Measurements from ENCODE around the gene YAF2.

YAF2 gene

DNA sequence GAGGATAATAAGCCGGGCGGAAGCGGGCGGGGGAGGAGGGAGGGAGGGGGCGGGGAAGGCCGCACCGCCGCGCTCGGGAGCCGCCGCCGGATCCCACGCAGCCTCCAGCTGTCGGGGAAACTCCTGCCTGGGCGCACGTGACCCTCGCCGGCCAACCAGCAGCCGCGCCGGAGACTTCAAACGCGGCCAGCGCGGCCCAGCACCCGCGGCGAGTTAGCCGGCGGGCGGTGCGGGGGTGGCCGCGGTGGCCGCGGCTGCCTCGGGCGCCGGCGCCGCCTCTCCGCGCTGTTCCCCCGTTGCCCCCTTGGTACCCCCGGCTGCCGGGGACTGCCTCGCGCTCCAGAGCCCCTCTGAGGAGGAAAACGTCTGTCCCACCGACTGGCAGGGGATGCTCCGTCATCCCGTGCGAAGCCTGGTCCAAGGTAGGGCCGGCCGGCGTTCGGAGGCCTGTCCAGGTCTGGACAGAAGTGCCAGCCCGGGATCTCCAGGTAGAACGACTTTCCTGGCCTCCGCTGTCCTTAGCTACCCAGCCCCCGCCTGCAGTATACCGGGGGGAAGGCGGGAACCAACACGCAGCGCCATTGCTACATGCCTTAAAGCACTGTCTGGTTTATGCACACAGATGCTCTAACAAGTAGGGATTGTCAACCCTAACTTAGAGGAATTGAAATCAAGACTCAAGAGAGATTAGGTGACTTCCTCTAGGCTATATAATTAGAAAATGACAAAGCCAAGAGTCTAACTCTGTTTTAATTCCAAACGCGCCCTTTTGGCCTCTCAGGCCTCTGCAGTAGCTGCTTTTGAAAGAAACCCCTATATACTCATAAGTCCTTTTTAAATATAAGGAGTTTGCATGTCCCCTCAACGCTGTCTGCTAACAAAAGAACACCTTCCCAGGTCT, at the start of gene YAF2:
TSS of gene YAF2 (minus strand) at position 9 of the 901 bp plus-strand sequence. CDS start 68 bp downstream, outside the sequence.
- H3K36me3 ChIP-seq (ENCODE audit: insufficient read depth, low read length), result no peaks in the 10 kb centered on the region
- H3K9me3 ChIP-seq (ENCODE audit: control insufficient read depth, insufficient read depth, low read length), result no peaks in the 10 kb centered on the region
- H3K4me1 ChIP-seq (ENCODE audit: insufficient read depth, low read length), result no peaks in the 10 kb centered on the region; the same call in 1 of the 2 replicates
- H3K9ac ChIP-seq (ENCODE audit: low read depth, low read length), result peak within 1 kb of the TSS; percentile 78

GRCh38 chr12:42286741-42287140, 48.7 kb upstream of the YAF2 start:
- Histone ChIP-seq H3K9ac (ENCODE audit: low read depth, low read length) (no peak overlapping the region), H3K4me1 (ENCODE audit: insufficient read depth, low read length) (no peaks in the 10 kb centered on the region), H3K36me3 (ENCODE audit: insufficient read depth, low read length) (no peaks in the 10 kb centered on the region), H3K9me3 (ENCODE audit: control insufficient read depth, insufficient read depth, low read length) (no peaks in the 10 kb centered on the region)

GRCh38 chr12:42285431-42285830, 47.4 kb upstream of the YAF2 start:
- Histone ChIP-seq H3K9me3 (ENCODE audit: control insufficient read depth, insufficient read depth, low read length) (no peaks in the 10 kb centered on the region), H3K9ac (ENCODE audit: low read depth, low read length) (no peak overlapping the region), H3K36me3 (ENCODE audit: insufficient read depth, low read length) (no peaks in the 10 kb centered on the region), H3K4me1 (ENCODE audit: insufficient read depth, low read length) (no peaks in the 10 kb centered on the region)

- Histone ChIP-seq H3K9ac (ENCODE audit: low read depth, low read length) (no peak overlapping the region), H3K9me3 (ENCODE audit: control insufficient read depth, insufficient read depth, low read length) (no peaks in the 10 kb centered on the region), H3K4me1 (ENCODE audit: insufficient read depth, low read length) (no peaks in the 10 kb centered on the region), H3K36me3 (ENCODE audit: insufficient read depth, low read length) (no peaks in the 10 kb centered on the region)
Measured at GRCh38 chr12:42284876-42285275, 46.8 kb upstream of the YAF2 start.

- Histone ChIP-seq H3K9me3 (ENCODE audit: control insufficient read depth, insufficient read depth, low read length) (no peaks in the 10 kb centered on the region), H3K4me1 (ENCODE audit: insufficient read depth, low read length) (no peaks in the 10 kb centered on the region), H3K9ac (ENCODE audit: low read depth, low read length) (no peak overlapping the region), H3K36me3 (ENCODE audit: insufficient read depth, low read length) (no peaks in the 10 kb centered on the region)
Measured at GRCh38 chr12:42284157-42284556, 46.1 kb upstream of the YAF2 start.

DNA sequence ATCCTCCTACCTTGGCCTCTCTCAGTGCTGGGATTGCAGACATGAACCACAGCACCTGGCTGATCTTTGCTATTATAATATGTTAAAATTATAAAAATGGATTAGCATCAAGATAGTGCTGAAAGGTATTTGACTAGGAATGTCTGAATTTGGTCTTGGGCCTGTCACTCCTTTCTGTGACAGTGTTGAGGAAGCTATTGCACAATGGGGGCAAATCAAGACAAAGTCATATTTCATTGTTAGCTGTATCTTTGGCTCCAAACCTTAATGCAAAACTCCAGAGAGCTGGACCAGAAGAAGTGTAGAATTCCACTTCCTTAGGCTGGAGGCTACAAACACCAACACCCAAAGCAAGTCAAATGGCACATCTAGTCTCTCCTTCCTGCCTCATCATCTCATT, 45.7 kb upstream of the YAF2 start:
- Histone ChIP-seq H3K9me3 (ENCODE audit: control insufficient read depth, insufficient read depth, low read length) (no peaks in the 10 kb centered on the region), H3K36me3 (ENCODE audit: insufficient read depth, low read length) (no peaks in the 10 kb centered on the region), H3K9ac (ENCODE audit: low read depth, low read length) (no peak overlapping the region), H3K4me1 (ENCODE audit: insufficient read depth, low read length) (no peaks in the 10 kb centered on the region)

DNA sequence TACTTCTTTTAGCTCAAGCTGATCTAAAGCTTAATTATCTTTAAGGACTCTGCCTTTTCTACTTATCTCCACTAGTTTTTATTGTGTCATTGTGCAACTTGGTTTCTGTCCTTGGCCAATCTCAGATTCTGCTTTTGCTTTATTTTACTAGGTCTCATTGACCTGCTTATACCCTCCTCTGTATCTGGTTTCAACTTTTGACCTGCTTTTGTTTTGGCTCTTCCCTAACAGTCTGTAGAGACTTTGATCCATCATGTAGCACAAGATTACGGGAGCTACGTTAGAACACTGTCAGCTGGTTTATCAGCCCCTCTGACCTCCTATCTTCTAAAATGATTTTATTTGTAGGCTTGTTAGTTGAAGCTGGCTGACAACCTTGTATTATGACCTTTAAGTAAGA, 44.2 kb upstream of the YAF2 start:
- no peaks in the 10 kb centered on the region for H3K9me3 ChIP-seq (ENCODE audit: control insufficient read depth, insufficient read depth, low read length)
- no peaks in the 10 kb centered on the region for H3K4me1 ChIP-seq (ENCODE audit: insufficient read depth, low read length)
- no peaks in the 10 kb centered on the region for H3K36me3 ChIP-seq (ENCODE audit: insufficient read depth, low read length)
- H3K9ac ChIP-seq (ENCODE audit: low read depth, low read length), result no peak overlapping the region

GRCh38 chr12:42281844-42282243, 43.8 kb upstream of the YAF2 start:
- Histone ChIP-seq H3K4me1 (ENCODE audit: insufficient read depth, low read length) (no peaks in the 10 kb centered on the region), H3K9me3 (ENCODE audit: control insufficient read depth, insufficient read depth, low read length) (no peaks in the 10 kb centered on the region), H3K36me3 (ENCODE audit: insufficient read depth, low read length) (no peaks in the 10 kb centered on the region), H3K9ac (ENCODE audit: low read depth, low read length) (no peak overlapping the region)

GRCh38 chr12:42281278-42281677, 43.2 kb upstream of the YAF2 start:
- no peaks in the 10 kb centered on the region for H3K36me3 ChIP-seq (ENCODE audit: insufficient read depth, low read length)
- no peak overlapping the region for H3K9ac ChIP-seq (ENCODE audit: low read depth, low read length)
- H3K4me1 ChIP-seq (ENCODE audit: insufficient read depth, low read length), result no peaks in the 10 kb centered on the region
- no peaks in the 10 kb centered on the region for H3K9me3 ChIP-seq (ENCODE audit: control insufficient read depth, insufficient read depth, low read length)

DNA sequence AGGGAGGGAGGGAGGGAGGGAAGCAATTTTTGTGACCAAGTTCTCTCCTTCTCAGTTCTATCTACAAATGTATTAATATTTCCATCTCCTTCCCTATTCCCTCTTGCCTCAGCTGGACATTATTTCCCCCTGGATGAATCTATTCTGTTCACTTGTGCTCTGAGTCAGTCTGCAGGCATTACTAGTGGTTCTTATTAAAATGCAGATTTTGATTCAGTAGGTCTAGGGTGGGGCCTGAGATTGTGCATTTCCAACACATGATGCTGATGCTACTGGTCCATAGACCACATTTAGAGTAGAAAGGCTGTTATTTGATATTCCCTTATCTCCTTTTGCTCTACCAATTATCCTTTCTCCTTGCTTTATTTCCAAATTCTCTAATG, 40.1 kb upstream of the YAF2 start:
- Histone ChIP-seq H3K9me3 (ENCODE audit: control insufficient read depth, insufficient read depth, low read length) (no peaks in the 10 kb centered on the region), H3K9ac (ENCODE audit: low read depth, low read length) (no peak overlapping the region), H3K4me1 (ENCODE audit: insufficient read depth, low read length) (no peaks in the 10 kb centered on the region), H3K36me3 (ENCODE audit: insufficient read depth, low read length) (no peaks in the 10 kb centered on the region)

DNA sequence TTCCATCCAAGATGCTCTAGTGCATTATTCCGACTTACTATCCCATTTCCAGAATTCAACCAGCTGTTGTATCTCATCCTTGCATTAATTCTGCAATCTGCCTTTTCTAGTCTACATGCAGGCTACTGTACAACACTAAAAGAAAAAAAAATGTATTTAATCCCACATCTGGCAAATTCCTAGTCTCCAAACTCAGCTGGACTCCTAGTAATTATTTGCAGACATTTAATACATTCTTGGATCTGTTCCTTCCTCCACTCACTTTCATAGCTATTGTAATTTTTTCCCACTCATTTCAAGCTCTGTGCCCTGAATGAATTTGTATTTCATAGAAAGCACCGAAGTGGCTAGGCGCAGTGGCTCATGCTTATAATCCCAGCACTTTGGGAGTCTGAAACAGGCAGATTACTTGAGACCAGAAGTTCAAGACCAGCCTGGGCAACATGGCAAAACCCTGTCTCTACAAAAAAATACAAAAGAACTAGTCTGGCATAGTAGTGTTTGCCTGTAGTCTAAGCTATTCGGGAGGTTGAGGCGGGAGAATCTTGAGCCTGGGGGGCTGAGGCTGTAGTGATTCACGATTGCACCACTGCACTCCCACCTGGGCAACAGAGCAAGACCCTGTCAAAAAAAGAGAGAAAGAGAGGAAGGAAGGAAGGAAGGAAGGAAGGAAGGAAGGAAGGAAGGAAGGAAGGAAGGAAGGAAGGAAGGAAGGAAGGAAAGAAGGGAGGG, 39.5 kb upstream of the YAF2 start:
- no peaks in the 10 kb centered on the region for H3K36me3 ChIP-seq (ENCODE audit: insufficient read depth, low read length)
- no peaks in the 10 kb centered on the region for H3K4me1 ChIP-seq (ENCODE audit: insufficient read depth, low read length)
- no peaks in the 10 kb centered on the region for H3K9me3 ChIP-seq (ENCODE audit: control insufficient read depth, insufficient read depth, low read length)
- H3K9ac ChIP-seq (ENCODE audit: low read depth, low read length), result no peak overlapping the region

DNA sequence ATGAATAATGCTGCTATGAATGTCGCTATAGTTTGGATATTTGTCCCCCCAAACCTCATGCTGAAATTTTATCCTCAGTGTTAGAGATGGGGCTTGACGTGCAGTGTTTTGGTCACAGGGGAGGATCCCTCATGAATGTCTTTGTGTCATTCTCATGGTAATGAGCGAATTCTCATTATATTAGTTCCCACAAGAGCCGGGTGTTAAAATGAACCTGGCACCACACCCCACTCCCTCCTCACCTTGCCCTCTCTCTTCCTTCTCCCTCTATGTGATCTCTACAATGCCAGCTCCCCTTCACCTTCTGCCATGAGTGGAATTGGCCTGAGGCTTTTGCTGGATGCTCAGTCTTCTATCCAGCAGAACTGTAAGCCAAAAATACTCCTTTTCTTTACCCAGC, 37.5 kb upstream of the YAF2 start:
- Histone ChIP-seq H3K9ac (ENCODE audit: low read depth, low read length) (no peak overlapping the region), H3K9me3 (ENCODE audit: control insufficient read depth, insufficient read depth, low read length) (no peaks in the 10 kb centered on the region), H3K36me3 (ENCODE audit: insufficient read depth, low read length) (no peaks in the 10 kb centered on the region), H3K4me1 (ENCODE audit: insufficient read depth, low read length) (no peaks in the 10 kb centered on the region)

DNA sequence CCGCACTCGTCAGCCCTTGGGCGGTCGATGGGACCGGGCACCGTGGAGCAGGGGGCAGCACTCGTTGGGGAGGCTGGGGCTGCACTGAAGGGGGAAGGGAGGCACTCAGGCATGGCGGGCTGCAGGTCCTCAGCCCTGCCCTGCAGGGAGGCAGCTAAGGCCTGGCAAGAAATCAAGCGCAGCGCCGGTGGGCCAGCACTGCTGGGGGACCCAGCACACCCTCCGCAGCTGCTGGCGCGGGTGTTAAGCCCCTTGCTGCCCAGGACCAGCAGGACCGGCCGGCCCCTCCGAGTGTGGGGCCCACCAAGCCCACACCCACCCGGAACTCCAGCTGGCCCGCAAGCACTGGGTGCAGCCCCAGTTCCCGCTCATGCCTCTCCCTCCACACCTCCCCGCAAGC, 35.7 kb upstream of the YAF2 start:
- Histone ChIP-seq H3K9me3 (ENCODE audit: control insufficient read depth, insufficient read depth, low read length) (no peaks in the 10 kb centered on the region), H3K36me3 (ENCODE audit: insufficient read depth, low read length) (no peaks in the 10 kb centered on the region), H3K9ac (ENCODE audit: low read depth, low read length) (no peak overlapping the region), H3K4me1 (ENCODE audit: insufficient read depth, low read length) (no peaks in the 10 kb centered on the region)

GRCh38 chr12:42270596-42270995, 32.5 kb upstream of the YAF2 start:
- no peaks in the 10 kb centered on the region for H3K9me3 ChIP-seq (ENCODE audit: control insufficient read depth, insufficient read depth, low read length)
- H3K36me3 ChIP-seq (ENCODE audit: insufficient read depth, low read length), result no peaks in the 10 kb centered on the region
- H3K4me1 ChIP-seq (ENCODE audit: insufficient read depth, low read length), result no peaks in the 10 kb centered on the region
- H3K9ac ChIP-seq (ENCODE audit: low read depth, low read length), result no peak overlapping the region
